Measurements from ENCODE around the gene GNA14.
"Not testable (repeated sequence)": the region's sequence is repeated elsewhere in the genome, so short reads cannot be mapped to it uniquely, and the experiment has no call there.

GNA14 gene

DNA sequence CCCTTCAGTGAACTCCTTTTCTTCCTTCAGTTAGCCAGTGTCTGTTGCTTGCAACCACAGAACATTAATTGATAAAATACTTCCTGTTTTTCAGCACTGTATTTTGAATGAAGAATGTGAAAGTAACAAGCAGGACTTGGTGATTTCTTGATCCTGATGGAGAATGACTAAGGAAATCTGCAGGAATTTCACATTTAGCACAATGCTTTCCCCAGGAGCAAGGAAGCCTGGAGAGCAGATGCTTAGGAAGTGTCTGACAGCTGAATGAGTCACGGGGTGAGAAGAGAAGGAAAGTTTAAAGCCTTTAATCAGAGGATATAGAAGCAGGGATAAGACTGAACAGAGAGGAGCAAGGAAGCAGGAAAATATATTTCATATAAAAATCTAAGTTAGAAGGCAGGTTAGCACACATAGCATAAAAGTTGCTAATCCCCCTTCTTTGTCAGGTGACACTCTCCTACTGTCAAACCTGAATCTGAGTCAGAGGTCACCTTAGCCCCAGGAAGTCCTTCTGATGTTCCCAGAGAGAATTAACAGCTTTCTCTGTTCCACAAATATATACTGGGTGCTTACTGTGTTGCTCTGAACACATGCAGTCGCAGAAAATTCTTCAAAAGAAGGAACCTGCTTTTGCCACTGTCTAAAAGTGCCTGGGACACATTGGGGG lies 59.7 kb downstream of the GNA14 start:
- TF ChIP-seq, protein P1, sequence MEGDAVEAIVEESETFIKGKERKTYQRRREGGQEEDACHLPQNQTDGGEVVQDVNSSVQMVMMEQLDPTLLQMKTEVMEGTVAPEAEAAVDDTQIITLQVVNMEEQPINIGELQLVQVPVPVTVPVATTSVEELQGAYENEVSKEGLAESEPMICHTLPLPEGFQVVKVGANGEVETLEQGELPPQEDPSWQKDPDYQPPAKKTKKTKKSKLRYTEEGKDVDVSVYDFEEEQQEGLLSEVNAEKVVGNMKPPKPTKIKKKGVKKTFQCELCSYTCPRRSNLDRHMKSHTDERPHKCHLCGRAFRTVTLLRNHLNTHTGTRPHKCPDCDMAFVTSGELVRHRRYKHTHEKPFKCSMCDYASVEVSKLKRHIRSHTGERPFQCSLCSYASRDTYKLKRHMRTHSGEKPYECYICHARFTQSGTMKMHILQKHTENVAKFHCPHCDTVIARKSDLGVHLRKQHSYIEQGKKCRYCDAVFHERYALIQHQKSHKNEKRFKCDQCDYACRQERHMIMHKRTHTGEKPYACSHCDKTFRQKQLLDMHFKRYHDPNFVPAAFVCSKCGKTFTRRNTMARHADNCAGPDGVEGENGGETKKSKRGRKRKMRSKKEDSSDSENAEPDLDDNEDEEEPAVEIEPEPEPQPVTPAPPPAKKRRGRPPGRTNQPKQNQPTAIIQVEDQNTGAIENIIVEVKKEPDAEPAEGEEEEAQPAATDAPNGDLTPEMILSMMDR (IDR thresholded peaks at IDR 0.05; ENCODE audit: control extremely low read depth, extremely low read depth, low read depth, missing control alignments), result no peak
- ChIA-PET POLR2A (no interaction called here), CTCF (no interaction called here)
- no peak for DNase-seq (ENCODE audit: extremely low spot score)

DNA sequence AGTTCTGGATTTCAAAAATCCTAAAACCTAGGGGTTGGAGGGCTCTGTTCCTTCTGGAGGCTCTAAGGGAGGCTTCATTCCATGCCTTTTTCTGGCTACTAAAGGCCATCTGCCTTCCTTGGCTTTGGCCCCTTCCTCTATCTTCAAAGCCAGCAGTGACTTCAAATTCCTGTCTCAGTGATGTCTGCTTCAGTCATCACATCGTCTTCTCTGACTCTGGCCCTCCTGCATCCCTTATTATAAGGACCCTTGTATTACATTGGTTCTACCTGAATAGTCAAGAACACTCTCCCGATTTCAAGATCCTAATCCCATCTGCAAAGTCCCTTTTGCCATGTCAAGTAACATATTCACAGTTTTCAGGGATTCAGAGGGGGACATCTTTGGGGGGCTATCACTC lies 60.3 kb downstream of the GNA14 start:
- POLR2A ChIA-PET, result no interaction called here
- CTCF ChIA-PET, result no interaction called here
- TF ChIP-seq, protein P1 (IDR thresholded peaks at IDR 0.05; ENCODE audit: control extremely low read depth, extremely low read depth, low read depth, missing control alignments), result no peak
- no peak for DNase-seq (ENCODE audit: extremely low spot score)

DNA sequence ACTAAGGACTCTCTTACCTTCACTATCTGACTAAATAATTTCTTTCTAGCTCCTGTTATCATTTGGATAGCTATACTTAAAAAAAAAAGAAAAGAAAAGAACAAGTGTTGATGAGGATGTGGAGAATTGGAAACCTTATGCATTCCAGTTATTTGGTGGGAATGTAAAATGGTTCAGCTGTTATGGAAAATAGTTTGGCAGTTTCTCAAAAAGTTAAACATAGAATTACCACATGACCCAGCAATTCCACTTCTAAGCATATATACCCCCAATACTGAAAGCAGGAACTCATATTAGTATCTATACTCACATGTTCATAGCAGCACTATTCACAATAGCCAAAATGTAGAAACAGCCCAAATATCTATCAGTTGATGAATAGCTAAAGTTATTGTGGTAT lies 61.1 kb downstream of the GNA14 start:
- no peak for DNase-seq (ENCODE audit: extremely low spot score)
- TF ChIP-seq, protein P1 (IDR thresholded peaks at IDR 0.05; ENCODE audit: control extremely low read depth, extremely low read depth, low read depth, missing control alignments), result no peak
- ChIA-PET POLR2A (no interaction called here), CTCF (interaction anchor here (1.0 kb wide), 1 partner anchor 10 kb away, joined by 4 read pairs; no protein-coding TSS in a partner anchor)

GRCh38 chr9:77586591-77586990 lies 61.5 kb downstream of the GNA14 start:
- POLR2A ChIA-PET, result no interaction called here
- TF ChIP-seq, protein P1 (IDR thresholded peaks at IDR 0.05; ENCODE audit: control extremely low read depth, extremely low read depth, low read depth, missing control alignments), result no peak
- DNase-seq (ENCODE audit: extremely low spot score), result no peak
- CTCF ChIA-PET, result interaction anchor here (1.0 to 1.1 kb wide), 2 partner anchors 10 to 23 kb away, joined by 3 to 4 read pairs; no protein-coding TSS in a partner anchor

GRCh38 chr9:77585335-77585786 lies 62.8 kb downstream of the GNA14 start:
- POLR2A ChIA-PET, result no interaction called here
- DNase-seq (ENCODE audit: extremely low spot score), result no peak
- TF ChIP-seq, protein P1 (IDR thresholded peaks at IDR 0.05; ENCODE audit: control extremely low read depth, extremely low read depth, low read depth, missing control alignments), result no peak
- CTCF ChIA-PET, result interaction anchor here (1.1 kb wide), 1 partner anchor 22 kb away, joined by 3 read pairs; no protein-coding TSS in a partner anchor

DNA sequence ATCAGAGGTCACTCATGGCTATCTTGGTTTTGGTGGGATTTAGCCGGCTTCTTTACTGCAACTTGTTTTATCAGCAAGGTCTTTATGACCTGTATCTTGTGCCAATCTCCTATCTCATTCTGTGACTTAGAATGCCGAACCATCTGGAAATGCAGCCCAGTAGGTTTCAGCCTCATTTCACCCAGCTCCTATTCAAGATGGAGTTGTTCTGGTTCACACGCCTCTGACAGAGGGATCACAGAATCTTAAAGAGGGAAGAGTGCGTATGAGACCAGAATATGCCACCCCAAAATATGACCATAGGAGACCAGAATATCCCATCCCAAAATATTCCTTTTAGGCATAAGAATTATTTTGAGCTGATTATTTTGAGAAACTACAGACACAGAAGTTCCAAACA lies 63.2 kb downstream of the GNA14 start:
- CTCF ChIA-PET; POLR2A ChIA-PET; DNase-seq (ENCODE audit: extremely low spot score): not testable (repeated sequence)

- ChIA-PET POLR2A (no interaction called here), CTCF (no interaction called here)
- TF ChIP-seq, protein P1 (IDR thresholded peaks at IDR 0.05; ENCODE audit: control extremely low read depth, extremely low read depth, low read depth, missing control alignments), result no peak
- no peak for DNase-seq (ENCODE audit: extremely low spot score)
These were observed 65.1 kb downstream of the GNA14 start for GRCh38 chr9:77582961-77583576.

Measured in GM10248 (cell line).